Stomach (tissue), 9 donors: ENCODE measurements around the gene TNS3. TPM values are rescaled to one million over a fixed set of nuclear protein-coding genes. Genes with fewer than 3 reads are reported as not detected.
A peak's percentile ranks its signal among the peaks of the same experiment; 100 is the strongest.

ENCODE experiments used
- DNase-seq, 2 donors: peaks; one replicate each; pipeline versions ENCODE4 v3.0.0 to v3.0.0-alpha.2; 2013 to 2019
- H3K27ac ChIP-seq, 5 donors: fragments of 200-600 bp in 4 of 5; sonication (generic) in 4 of 5; one replicate each; pipeline ENCODE4 v1.5.1; 2013 to 2019; ENCODE audit warnings: mild to moderate bottlenecking in 1 of 5, moderate library complexity in 1 of 5
- H3K27me3 ChIP-seq, 3 donors: fragments of 200-600 bp; sonication (generic); one replicate each; pipeline ENCODE4 v1.5.1; 2017 to 2019; ENCODE audit warnings: mixed run types in 1 of 3
- H3K36me3 ChIP-seq, 4 donors: fragments of 200-600 bp; sonication (generic); 1 replicate in 3 of 4; 2 replicates in 1 of 4; pipeline ENCODE4 v1.5.1; 2016 to 2019
- H3K4me1 ChIP-seq, 4 donors: fragments of 200-600 bp; sonication (generic); one replicate each; pipeline ENCODE4 v1.5.1; 2016 to 2019
- H3K4me3 ChIP-seq, 4 donors: fragments of 200-600 bp; sonication (generic) in 3 of 4; one replicate each; pipeline ENCODE4 v1.5.1; 2016 to 2019; ENCODE audit warnings: mild to moderate bottlenecking in 1 of 4
- H3K9me3 ChIP-seq, 4 donors: fragments of 200-600 bp; sonication (generic); one replicate each; pipeline ENCODE4 v1.5.1; 2016 to 2019
- EP300 ChIP-seq: sonication (generic); formaldehyde crosslinking; IDR thresholded peaks from one replicate; pipeline ENCODE4 v1.6.1; 2017; ENCODE audit warnings: antibody characterized with exemption
- POLR2A ChIP-seq, 4 donors: fragments of 450-650 bp; IDR thresholded peaks; one replicate each; pipeline ENCODE4 v1.6.1; 2016; ENCODE audit warnings: antibody characterized with exemption in 4 of 4, control low read depth in 2 of 4, mild to moderate bottlenecking in 1 of 4, moderate library complexity in 1 of 4
- POLR2AphosphoS5 ChIP-seq, 3 donors: sonication (generic); formaldehyde crosslinking; IDR thresholded peaks; one replicate each; pipeline ENCODE4 v1.6.1; 2016; ENCODE audit warnings: antibody characterized with exemption in 3 of 3
- WGBS, 5 donors: extraction: QIAGEN DNeasy Blood & Tissue Kit in 3 of 5; methylation state at CpG; one replicate each; pipeline versions ENCODE4 v1.1.5 to v1.1.7; 2013 to 2018; 5-methylcytosine and 5-hydroxymethylcytosine counted together
- intact Hi-C: fragments of 100-400 bp; cut with DNase I; formaldehyde crosslinking; loops from one replicate; pipeline ENCODE4 v1.15.1; 2023; ENCODE audit warnings: low total_unique reads
- polyA plus RNA-seq, 3 donors: library from polyadenylated mRNA; stranded (reverse); fragments of 200-250 nt; gene quantifications; one replicate each; pipeline ENCODE4 v1.2.3, GENCODE V29; 2013
- total RNA-seq, 5 donors: library from RNA; depleted of rRNA; stranded (reverse); fragments of >200 nt; gene quantifications; one replicate each; pipeline versions ENCODE4 v1.1.0 to v1.2.3, GENCODE V29; 2014 to 2016
- TF ChIP-seq, protein P1 (sequence below), 7 experiments: fragments of 450-650 bp in 4 of 7; fragments of 200-600 bp in 3 of 7; sonication (generic) in 3 of 7; IDR thresholded peaks; one replicate each; pipeline ENCODE4 v1.5.1; 2016 to 2019; ENCODE audit warnings: antibody characterized with exemption in 7 of 7, control low read depth in 2 of 7, mild to moderate bottlenecking in 1 of 7
- donor health status: healthy with polysubstance abuse.
- donor health status: Bipolar disorder and iron deficiency.
- donor health status: healthy.

Gene TNS3
- total and polyA plus RNA-seq, 8 donors = 10.0 to 105 (median 41.0) TPM

DNA sequence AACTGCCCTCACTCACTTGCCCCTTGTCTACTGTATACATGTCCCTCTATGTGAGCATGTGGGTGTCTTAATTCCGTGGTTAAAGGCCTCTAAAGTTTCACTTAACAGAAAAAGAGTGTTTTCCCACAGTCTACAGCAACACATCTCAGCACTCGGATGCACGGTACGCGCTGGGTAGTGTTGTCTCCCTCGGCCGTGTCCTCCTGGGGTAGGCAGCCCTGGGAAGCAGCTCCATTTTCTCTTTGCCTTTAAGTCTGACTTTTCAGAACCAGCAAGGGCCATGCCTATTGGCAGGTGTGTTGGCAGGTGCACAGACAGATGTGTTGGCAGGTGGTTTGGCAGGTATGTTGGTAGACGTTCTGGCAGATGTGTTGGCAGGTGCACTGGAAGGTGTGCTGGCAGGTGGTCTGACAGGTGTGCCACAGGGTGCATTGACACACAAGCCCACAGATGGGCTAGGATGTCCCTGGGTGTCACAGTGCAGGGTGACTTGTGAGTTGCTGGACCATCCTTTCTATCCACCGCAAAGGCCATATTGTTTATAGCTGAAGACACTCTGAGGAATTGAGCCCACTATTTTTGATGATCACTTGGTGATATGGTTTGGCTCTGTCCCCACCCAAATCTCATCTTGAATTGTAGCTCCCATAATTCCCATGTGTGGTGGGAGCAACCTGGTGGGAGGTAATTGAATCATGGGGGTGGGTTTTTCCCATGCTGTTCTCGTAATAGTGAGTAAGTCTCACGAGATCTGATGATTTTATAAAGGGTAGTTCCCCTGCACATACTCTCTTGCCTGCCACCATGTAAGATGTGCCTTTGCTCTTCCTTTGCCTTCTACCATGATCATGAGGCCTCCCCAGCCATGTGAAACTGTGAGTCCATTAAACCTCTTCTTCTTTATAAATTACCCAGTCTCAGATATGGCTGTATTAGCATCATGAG, 296.9 kb downstream of the TNS3 start:
- H3K27ac ChIP-seq = no peak overlapping the region
- intact Hi-C loops = no loop called here
- H3K27me3 ChIP-seq = no peaks in the 10 kb centered on the region
- TF ChIP-seq POLR2A (IDR thresholded peaks at IDR 0.05) (no peak), POLR2AphosphoS5 (IDR thresholded peaks at IDR 0.05) (no peak), EP300 (no peak)
- TF ChIP-seq, protein P1, sequence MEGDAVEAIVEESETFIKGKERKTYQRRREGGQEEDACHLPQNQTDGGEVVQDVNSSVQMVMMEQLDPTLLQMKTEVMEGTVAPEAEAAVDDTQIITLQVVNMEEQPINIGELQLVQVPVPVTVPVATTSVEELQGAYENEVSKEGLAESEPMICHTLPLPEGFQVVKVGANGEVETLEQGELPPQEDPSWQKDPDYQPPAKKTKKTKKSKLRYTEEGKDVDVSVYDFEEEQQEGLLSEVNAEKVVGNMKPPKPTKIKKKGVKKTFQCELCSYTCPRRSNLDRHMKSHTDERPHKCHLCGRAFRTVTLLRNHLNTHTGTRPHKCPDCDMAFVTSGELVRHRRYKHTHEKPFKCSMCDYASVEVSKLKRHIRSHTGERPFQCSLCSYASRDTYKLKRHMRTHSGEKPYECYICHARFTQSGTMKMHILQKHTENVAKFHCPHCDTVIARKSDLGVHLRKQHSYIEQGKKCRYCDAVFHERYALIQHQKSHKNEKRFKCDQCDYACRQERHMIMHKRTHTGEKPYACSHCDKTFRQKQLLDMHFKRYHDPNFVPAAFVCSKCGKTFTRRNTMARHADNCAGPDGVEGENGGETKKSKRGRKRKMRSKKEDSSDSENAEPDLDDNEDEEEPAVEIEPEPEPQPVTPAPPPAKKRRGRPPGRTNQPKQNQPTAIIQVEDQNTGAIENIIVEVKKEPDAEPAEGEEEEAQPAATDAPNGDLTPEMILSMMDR (IDR thresholded peaks at IDR 0.05) = no peak
- no peaks in the 10 kb centered on the region for H3K9me3 ChIP-seq
- no peak for DNase-seq
- H3K36me3 ChIP-seq = peaks cover 55 to 98% (median 94%) of the 10 kb centered on the region in 4 donors
- no peak overlapping the region for H3K4me3 ChIP-seq
- H3K4me1 ChIP-seq = no peaks in the 10 kb centered on the region
- WGBS, 5 donors = 91 to 97% (median 91%) methylated on average over 11 of the region's 11 CpGs

DNA sequence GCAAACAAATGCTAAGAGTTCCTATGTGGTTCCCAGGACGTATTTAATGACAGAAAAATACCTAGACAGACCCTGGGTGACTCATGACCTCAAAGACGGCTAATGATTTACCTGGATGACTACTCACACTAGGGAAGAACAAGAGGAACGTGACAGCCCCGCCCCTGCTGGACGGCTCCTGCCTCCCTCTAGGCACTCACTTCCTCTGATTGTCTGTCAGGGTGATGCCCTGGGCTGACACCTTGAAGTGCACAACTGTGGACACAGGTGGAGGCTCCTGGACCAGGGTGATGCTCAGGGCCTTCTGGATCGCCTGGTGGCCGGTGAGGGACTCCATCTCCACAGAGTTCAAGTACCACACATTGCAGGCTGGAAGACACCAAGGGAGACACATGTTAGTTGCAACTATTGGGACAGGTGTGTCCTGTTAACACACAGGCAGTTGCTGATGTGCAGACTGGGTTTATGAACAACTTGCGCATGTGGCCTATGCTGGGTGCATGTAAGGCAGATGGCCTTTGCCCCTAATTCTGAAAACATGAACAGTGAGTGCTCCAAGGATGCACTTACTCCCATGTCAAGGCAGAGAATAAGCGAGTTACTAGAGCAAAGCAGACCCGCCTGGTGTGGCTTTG, 298.3 kb downstream of the TNS3 start:
- Histone ChIP-seq H3K36me3 (peaks cover 54 to 100% (median 96%) of the 10 kb centered on the region in 4 donors), H3K4me3 (no peak overlapping the region), H3K9me3 (no peaks in the 10 kb centered on the region), H3K4me1 (no peaks in the 10 kb centered on the region), H3K27ac (no peak overlapping the region), H3K27me3 (no peaks in the 10 kb centered on the region)
- WGBS, 5 donors = 71 to 81% (median 78%) methylated on average over 8 to 10 of the region's 10 CpGs
- TF ChIP-seq, protein P1 (IDR thresholded peaks at IDR 0.05) = no peak
- TF ChIP-seq POLR2AphosphoS5 (IDR thresholded peaks at IDR 0.05) (no peak), POLR2A (IDR thresholded peaks at IDR 0.05) (no peak), EP300 (no peak)
- peak in 1 of 2 donors; percentile 60 for DNase-seq
- intact Hi-C loops = no loop called here

DNA sequence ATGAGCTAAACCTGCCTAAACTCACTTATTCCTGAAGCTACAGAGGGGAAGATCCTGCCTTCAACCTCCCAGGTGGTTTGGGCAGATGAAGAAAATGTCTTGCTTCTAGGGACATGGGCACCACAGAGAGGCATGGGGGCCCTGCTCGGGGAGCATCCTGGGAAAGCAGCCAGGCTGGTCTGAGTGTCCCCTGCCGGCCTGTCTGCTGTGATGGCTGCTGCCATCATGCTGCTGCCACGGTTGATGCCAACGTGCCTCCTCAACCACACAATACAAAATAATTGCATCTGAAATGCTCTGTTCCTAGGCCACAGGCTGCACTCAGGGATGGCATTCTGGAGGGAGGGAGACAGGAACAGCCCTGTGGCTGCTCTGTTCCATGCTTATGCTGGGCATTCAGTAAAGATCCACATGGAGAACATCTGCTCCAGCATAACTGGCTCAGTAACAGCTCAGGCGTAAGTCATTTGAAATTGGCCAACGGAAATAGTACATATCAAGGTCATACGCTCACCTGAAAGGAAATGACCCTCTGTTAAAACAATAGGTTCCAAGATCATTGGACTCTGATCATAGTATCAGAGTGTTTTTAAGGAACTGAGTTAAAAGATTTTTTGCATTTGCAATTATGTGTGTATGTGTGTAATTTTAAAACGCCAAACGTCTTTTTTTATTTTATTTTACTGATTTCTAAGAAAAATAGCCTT, 299.0 kb downstream of the TNS3 start:
- 74 to 86% (median 81%) methylated on average over 6 to 9 of the region's 9 CpGs for WGBS, 5 donors
- Histone ChIP-seq H3K27ac (no peak overlapping the region), H3K27me3 (no peaks in the 10 kb centered on the region), H3K4me3 (no peak overlapping the region), H3K4me1 (no peaks in the 10 kb centered on the region), H3K9me3 (no peaks in the 10 kb centered on the region), H3K36me3 (peaks cover 55 to 100% (median 96%) of the 10 kb centered on the region in 4 donors)
- intact Hi-C loops = no loop called here
- no peak for TF ChIP-seq EP300
- no peak for TF ChIP-seq POLR2A (IDR thresholded peaks at IDR 0.05)
- TF ChIP-seq POLR2AphosphoS5 (IDR thresholded peaks at IDR 0.05) = no peak
- TF ChIP-seq, protein P1 (IDR thresholded peaks at IDR 0.05) = no peak
- no peak for DNase-seq
